HG03558 (cell line): ENCODE measurements around the gene CKB.

Experiments used
- ATAC-seq: cut with Tn5 transposase; IDR thresholded peaks from one replicate; pipeline ENCODE4 v1.9.1; 2021; ENCODE audit warnings: moderate number of reproducible peaks; ENCODE audit not compliant: unreplicated experiment; ENCODE audit errors: extremely low read depth

CKB gene

DNA sequence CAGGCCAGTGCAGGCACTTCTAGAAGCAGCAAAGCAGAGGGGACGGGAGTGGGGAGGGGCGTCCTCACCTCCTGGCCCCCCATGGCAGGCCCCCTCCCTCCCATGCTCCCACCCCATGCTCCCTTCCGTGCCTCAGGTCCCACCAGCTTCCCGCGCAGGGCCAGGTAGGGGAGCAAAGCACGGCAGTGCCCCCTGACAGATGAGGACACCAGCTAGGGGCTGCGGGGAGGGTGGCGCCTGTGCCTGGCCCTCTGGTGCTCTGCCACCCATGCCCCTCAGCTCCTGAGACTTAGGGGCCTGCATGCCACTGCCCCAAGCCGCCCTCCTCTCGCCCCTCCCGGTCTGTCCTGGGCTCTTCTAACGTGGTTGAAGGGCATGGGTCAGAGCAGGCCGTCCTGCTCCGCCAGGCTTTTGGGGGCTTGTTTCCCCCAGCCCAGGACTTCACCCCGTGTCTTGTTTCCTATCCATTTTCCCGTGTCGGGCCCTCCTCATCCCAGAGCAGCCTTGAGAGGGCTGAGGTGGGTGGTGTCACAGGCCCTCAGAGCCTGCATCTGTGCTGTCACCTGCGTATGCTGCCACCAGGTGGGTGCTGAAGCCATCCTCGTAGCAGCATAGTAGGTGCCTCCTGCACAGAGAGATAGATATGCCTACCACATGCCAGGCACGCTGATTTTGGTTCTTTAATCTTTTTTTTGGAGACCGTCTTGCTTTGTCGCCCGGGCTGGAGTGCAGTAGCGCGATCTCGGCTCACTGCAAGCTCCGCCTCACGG lies 16.6 kb upstream of the CKB start:
- no peak for ATAC-seq

DNA sequence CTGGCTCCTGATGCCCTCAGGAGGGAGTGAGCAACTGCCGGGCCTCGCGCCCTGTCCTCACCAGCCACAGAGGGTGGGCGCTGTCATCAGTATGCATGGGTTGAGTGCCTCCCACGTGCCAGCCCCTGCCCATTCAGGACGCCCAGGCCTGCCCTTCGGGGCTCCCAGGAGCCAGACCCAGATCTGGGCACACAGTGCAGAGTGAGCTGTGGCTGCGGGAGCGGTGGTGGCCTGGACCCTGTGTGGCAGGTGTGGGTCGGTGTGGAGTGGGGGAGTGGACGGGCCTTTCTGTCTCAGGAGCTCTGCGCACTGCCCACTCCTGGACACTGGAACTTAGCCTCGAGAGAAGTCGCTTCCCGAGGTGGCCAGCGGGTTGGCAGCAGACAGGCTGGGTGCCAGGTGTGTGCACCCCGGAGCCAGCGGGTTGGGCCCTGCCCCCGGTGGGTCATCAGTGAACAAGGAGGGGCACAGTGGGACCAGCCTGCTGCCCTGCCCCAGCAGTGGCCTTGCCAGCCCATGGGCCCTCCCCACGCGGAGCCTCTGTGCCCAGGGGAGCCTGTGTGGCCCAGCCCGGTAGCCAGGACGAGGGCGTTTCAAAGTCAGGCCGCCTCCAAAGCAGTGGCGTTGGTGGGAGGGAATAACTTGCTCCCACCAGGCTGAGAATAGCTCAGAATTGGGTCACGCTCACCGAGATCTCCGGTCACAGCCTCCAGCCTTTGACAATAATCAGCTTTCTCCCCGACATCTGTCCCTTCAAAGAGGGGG lies 15.8 kb upstream of the CKB start:
- ATAC-seq: no peak

DNA sequence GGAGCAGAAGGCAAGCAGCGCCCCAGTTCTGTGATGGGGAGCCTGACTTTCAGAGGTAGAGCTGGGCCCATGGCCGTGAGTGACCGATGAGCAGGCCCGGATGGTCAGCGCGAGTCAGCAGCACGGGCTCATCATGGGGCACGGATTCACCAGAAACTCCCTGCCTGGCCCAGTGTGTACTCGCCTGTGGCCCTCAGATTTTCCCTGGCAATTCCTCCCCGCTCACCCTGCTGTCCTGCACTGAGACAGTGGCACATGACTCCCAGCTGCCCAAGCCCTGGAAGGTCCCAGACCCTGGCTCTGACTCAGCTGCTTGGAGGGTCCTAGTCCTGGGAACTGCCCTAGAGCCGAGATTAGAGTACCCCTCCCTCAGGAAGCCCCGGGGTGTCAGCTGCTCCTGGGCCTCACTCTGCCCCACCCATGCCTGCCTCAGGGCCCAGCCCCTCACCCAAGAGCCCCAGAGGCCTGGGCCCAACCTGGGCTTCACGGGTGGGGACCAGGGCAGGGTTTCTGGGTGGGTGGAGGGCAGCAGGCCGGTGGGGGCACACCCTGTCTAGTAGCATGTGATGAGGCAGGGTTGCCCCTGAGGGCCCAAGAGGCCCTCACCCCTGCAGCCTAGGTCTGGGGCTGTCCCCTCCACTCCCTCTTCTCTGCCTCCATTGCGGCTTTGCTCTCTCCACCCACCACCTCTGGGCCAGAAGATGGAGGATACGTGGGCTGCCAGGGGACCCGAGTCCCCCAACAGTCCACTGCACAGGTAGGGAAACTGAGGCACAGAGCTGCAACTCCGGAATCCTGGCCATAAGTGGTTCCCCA lies 14.8 kb upstream of the CKB start:
- no peak for ATAC-seq

DNA sequence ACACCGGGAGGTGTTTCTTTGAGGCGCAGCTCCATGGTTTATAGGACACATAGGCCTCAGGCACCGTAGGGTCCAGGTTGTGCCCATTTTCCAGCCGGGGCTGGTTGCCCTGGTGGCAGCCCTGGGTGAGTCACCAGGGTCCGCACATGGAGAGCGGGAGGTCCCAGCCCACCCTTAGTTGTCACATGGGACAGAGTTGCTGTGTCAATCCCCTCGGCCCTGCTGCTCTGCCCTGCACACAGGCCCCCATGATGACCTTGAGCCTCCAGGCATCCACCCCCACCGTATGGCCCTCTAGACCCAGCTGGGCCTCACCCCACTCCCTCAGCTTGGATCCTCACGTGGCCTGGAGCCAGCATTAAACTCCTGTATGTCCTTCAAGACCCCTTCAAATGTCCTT lies 14.1 kb upstream of the CKB start:
- ATAC-seq: no peak

DNA sequence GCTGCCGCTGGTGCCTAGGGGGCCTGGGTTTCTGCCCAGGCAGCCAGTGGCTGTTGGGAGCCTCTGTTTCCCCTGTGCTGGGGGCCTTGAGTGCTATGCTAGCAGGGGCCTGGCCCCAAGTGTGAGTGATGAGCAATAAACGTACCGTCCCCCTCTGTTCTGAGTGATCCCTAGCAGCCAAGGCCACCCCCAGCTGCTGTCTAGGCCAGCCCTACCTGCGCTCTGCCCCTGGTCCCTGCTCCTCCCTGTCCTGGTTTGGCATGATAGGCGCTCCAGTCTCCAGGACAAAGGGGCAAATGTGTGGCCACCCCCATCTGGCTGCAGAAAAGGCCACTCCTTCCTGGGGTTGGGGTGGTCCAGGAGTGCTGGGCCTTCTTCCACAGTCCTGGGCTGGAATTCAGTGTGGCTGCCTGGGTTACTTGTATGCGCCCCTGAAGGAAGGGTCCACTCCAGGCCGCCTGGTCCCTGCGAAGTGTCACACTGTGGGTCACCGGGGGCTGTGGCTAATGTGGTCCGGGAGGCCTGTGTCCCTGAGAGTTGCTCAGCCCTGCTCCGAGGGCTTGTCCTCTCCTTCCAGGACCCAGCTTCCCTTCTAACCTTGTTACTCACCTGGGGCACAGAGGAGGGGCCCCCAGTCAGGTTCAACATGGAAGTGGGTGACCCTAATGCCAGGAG lies 13.4 kb upstream of the CKB start:
- no peak for ATAC-seq

DNA sequence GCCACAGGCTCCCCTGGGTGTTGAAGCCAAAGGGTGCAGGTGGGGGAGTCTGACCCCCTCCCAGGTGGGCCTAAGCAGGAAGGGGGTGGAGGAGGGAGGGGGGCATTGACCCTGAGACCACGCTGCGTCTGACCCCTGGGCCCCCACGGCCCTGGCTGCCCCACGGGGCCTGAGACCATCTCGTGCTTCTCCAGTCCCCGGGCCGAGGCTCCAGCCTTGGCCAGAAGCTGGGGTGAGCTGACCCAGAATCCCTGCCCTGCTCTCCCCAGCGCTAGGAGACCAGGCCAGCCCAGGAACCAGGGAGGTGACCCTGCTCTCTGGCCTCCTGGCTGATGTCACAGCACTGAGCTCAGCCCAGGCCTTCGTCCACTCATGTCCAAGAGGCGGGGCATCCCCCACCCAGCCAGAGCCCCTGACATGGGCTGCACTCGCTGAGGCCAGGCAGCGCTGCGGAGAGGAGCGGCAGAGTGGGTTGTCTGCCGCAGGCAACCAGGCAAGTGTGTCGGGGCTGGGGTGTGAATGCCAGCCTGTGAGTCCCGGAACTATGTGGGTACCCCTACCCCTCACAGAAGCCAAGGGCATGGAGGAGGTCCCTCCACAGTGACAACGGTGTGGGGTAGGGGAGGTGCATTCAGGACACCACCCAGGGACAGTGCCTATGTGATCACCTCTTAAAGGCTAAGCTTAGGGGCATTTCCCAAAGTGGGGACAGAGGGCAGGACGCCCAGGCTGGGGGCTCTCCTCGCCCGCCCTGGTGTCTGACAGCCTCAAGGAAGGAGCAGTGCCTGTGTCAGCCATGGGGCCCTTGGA lies 12.7 kb upstream of the CKB start:
- no peak for ATAC-seq

DNA sequence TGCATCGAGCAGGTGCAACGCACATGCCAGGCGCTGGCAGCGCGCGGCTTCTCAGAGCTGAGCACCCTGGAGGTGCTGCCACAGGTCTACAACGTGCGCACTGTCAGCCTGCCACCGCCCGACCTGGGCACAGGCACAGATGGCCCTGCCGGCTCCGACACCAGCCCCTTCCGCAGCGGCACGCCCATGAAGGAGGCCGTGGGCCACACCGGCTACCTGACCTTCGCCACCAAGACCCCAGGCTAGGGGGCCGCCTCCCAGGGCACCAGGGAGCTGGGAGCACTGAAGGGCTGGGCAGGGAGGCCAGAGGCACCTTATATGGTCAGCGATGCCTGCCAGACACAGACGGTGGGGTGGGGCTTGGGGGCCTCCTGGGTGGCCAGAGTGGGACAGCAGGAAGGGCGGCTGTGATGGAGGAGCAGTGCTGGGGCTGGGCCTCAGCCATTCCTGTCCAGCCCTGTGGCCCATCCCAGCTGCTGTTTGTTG lies 12.0 kb upstream of the CKB start:
- ATAC-seq: no peak

DNA sequence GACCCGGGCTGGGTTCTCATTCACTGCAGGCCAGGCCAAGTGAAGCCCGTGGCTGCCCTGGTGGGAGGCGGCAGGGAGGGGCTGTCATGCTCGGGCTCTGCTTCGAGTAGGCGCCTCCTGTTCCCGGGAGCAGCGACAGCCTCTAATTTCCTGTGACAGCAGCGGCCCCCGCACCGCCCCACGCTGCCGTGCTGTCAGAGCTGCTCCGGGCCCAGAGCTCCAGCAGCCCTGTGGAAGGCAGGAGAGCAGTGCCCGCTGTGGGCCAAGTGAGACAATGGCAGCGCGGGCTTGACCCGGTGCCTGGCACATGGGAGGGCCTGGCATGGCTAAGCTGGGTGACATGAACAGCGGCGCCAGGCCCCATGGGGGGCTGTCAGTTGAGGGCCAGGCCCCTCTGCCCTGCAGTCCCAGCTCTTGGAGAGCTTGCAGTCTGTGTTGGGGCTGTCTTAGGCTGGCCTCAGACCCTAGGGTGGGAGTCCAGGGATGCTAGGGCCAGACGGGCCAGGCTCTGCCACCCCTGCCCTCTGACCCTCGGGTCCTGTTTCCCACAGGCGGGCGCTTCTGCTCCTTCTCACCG lies 11.5 kb upstream of the CKB start:
- no peak for ATAC-seq

DNA sequence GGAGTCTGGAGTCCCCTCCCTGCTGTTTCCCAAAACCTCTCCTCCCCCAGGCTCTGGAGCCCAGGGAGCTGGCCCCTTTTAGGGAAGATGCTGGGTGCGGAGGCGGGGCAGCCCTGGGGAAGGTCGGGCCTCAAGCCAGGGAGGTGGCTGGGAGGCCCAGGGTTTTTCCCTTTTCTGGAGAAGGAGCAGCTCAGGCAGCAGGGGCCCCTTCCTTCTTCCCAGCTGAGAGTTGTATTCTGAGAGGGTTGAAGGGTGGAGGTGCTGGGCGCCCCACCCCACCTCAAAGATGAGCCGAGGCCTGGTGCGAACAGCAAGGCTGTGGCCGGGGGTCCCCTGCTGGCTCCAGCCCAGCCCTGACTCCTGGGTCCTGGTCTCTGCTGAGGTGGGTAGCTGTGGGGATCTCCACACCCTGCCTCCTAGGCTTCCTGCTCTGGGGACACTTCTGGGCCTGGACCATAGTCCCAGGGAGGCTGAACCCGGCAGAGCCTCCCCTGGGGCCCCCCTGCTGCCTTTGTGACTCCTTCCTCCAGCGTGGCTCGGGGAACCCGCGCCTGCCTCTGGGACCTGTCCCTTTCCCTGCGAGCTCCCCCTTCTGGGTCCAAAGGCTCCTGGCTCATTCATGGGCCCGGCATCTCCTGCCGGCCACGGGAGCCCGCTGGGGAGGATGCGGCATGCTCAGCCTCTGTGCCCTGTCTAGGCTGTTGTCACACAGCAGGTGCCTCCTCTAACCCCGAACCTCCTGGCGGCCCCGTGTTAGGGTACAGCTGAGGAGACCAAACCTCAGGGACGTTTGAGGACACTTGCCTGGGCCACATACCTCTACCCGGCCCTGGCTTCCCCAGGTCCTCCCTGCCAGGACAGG lies 10.7 kb upstream of the CKB start:
- no peak for ATAC-seq

DNA sequence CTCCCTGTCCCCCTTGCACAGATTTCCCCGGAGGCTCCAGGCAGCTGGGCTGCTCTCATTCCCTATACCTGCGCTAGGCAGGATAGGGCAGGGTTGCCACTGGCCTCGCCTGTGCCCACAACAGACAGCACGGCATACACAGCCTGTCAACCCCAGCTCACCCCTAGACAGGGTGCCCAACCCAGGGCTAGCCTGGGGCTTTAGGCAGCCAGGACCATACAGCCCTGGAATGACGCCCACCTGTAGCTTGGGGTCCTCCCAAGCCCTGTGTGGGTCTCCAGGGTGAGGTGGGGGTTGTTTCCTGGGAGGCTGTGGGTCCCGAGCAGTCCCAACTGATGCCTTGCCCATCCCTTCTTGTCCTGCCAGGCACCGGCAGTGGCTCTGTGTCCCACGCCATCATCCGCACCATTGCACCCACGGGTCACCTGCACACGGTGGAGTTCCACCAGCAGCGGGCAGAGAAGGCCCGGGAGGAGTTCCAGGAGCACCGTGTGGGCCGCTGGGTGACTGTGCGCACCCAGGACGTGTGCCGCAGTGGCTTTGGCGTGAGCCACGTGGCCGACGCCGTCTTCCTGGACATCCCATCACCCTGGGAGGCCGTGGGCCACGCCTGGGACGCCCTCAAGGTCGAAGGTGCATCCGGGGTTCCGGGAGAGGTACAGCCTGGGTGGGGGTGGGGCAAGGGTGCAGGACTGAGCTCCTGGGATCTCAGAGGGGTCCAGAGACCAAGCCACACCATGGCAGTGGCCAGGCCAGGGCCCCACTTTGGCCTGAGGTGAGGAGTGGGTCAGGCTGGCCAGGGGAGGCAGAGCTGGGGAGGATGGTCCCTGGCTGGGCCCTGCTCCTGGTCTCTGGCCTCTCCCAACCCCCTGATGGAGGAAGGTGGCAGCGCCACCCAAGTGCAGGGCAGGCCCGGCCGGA lies 9.8 kb upstream of the CKB start:
- no peak for ATAC-seq

DNA sequence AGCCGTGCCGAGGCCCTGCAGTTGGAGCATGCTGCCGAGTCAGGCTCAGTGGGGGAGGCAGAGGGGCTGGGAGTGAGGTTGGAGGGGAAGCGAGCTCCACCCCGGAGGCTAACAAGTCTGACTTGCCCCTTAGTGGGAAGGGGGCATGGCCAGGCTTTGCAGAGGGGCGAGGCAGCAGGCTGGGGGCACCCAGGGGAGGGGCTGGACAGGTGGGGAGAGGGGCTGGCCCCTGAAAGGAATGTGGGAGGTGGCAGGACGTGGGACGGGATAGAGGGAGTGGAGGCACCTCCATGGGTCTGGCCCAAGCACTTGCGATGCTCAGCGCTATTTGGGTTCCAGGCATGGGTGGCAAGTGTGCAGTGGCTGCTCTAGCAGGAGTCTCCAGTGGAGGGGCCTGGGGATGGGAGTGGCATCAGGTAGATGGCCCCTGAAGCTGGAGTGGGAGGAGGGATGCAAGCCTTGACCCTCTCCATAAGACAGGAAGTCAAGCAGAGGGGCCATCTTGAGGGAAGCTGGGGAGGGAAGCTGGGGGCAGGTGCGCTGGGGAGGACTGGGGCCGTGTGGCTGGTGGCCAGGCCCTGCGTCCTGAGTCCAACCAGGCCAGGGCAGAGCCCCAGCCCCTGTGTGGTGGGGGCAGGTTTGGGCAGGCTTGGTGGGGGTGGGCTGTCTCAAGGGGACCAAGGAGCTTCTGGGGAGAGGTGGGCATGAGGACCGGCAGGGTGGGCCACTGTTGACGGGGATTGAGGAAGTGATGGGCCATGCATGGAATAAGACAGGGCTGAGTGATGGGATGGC lies 9.0 kb upstream of the CKB start:
- no peak for ATAC-seq

DNA sequence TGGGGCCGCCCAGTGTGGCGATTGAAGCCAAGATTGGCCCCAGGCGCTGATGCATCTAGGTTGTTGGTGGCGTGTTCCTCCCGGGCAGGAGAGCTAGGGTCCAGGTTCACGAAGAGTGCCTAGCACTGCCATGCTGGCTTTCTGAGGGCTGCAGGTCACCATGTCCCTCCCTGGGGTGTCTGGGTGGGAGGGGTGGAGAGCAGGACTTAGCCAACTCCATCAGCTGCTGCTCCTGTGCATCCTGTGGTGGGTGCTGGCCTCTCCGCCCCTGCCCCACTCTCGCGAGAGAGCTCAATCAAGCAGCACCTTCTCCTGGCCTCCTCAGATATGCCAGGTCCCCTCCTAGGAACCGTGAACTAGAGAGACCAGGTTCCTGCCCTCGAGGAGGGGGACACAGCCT lies 8.2 kb upstream of the CKB start:
- ATAC-seq: no peak

DNA sequence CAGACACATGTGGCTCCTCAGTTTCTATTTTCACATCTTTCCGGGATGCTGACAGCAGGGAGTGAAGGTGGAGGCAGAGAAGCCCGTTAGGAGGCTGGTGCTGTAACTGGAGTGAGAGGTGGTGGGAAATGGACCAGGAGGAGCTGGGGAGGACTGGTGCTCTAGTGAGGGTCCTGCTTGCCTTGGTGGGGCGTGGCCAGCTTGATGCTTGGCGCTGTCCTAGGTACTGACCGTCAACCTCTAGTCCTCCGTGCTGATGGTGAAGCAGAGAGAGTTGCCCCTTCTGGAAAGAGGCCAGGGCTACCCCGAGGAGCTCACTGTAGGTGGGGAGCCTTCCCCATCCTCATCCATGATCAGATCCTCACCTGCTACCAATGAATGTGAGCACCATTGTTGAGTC lies 7.8 kb upstream of the CKB start:
- no peak for ATAC-seq

DNA sequence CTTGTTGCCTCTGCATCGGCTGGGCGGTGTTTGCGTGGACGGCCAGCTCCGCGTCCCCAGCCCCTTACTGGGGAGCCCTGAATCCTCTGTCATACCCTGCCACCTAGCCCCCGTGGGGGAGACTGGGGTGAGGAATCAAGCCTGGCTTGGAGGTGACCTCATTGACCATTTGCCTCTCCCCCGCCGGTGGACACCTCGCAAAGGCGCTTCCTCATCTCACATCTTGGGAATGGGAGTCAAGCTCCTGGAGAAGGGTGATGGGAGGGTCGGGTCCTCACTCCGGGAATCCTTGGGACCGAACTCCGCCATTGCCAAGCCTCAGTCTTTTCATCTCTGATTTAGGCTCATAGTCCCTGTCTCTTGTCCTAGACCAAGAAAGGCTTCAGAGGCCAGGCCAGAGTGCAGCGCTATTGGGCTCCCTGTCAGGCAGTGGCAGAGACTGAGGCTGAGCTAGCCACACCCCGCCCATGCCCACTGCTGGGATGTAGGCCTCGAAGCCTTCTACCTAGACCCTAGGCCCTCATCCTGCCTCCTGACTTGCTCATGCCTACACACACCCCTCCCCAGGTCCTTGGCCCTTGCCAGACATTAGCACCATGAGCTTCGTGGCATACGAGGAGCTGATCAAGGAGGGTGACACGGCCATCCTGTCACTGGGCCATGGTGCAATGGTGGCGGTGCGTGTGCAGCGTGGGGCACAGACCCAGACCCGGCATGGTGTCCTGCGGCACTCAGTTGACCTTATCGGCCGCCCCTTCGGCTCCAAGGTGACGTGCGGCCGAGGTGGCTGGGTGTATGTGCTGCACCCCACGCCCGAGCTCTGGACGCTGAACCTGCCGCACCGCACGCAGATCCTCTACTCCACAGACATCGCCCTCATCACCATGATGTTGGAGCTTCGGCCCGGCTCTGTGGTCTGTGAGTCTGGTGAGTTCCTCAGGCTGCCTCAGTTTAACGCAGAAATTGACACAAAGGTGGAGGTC lies 7.0 kb upstream of the CKB start:
- no peak for ATAC-seq

DNA sequence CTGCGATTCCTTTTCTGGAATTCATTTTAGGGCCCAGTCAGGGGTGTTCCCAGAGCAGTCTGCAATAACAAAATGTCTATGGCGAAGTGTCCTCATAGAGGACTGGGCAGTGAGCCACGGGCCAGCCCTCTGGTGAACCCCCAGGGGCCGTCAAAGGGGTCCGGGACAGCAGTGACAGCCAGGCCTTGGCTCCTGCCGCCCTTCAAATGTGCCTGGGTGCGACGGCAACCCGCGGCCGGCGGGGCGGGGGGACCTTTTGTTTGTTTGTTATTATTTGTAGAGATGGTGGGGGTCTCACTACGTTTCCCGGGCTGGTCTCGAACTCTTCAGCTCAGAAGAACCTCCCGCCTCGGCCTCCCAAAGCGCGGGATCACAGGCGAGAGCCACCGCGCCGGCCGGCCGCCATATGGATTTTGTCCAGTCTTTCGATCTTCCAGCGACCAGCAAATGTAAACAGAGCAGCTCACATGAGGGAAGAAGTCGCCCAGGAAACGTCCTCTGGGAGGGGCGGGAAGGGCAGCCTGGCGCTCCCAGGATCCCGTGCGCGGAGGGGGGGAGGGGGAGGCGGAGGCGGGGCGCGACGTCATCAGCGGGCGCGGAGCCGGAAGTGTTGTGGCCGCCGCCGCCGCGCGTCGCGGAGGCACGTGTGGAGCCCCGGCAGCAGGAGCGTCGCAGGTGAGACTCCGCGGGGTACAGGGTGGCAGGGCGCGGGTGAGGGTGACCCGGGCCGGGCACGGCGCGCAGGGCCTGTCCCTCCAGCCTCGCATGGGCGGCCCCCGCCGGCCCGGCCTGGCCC lies 6.2 kb upstream of the CKB start, which contains the start of gene TRMT61A:
TRMT61A (plus strand) TSS at position 610 of the 796 bp plus-strand sequence. CDS start 783 bp downstream, outside the sequence.
- no peak for ATAC-seq
